Endothelial cell of umbilical vein (primary cell): ENCODE data around the gene PLCXD1. TPM values are rescaled to one million over a fixed set of nuclear protein-coding genes. Genes with fewer than 3 reads are reported as not detected.

Experiments
- BruUV-seq: library from RNA; stranded (reverse); fragments of 400-500 nt; replicated peaks from 2 replicates; lab custom pipeline; 2021; lab: Mats Ljungman, UMichigan
- CTCF ChIA-PET: fragments of 300-600, 350-600 bp; sonication (Branson Sonifier 250); formaldehyde crosslinking; loops from one replicate; lab custom pipeline; 2021; ENCODE audit warnings: antibody characterized with exemption, inconsistent platforms; lab: Charles Lee
- POLR2A ChIA-PET: fragments of 300-600, 350-600 bp; sonication (Branson Sonifier 250); formaldehyde crosslinking; loops from one replicate; lab custom pipeline; 2021; ENCODE audit warnings: antibody characterized with exemption, inconsistent platforms; lab: Charles Lee
- DNase-seq: peaks from one replicate; pipeline ENCODE4 v3.0.0-alpha.2; 2011; ENCODE audit warnings: low read depth, low spot score
- FAIRE-seq: peaks from 2 replicates; lab custom pipeline; 2011; peaks lifted over from hg19 to GRCh38; lab: Jason Lieb, UNC
- H2AFZ ChIP-seq: 2 replicates; pipeline ENCODE4 v1.6.0; 2012; ENCODE audit warnings: low read depth, low read length, control low read depth, inconsistent platforms
- H3K27ac ChIP-seq: 2 replicates; pipeline ENCODE4 v1.5.1; 2011; ENCODE audit warnings: low read depth, mild to moderate bottlenecking, control low read depth, low read length, moderate library complexity; ENCODE audit not compliant: insufficient read depth
- H3K27me3 ChIP-seq, 2 experiments: 2 replicates each; pipeline versions ENCODE4 v1.6.0 to v1.6.1; 2011; ENCODE audit warnings: low read length in 2 of 2, mixed read lengths in 1 of 2; ENCODE audit not compliant: control insufficient read depth in 2 of 2, insufficient read depth in 2 of 2
- H3K36me3 ChIP-seq, 2 experiments: 2 replicates in 1 of 2; 3 replicates in 1 of 2; pipeline ENCODE4 v1.5.1; 2011; ENCODE audit warnings: low read length in 2 of 2, mild to moderate bottlenecking in 1 of 2, moderate library complexity in 1 of 2; ENCODE audit not compliant: control insufficient read depth in 2 of 2, insufficient read depth in 2 of 2; ENCODE audit errors: extremely low read depth in 1 of 2
- H3K4me1 ChIP-seq: 3 replicates; pipeline ENCODE4 v1.5.1; 2011; ENCODE audit warnings: mild to moderate bottlenecking, low read length; ENCODE audit not compliant: control insufficient read depth, insufficient read depth; ENCODE audit errors: extremely low read depth
- H3K4me2 ChIP-seq: 2 replicates; pipeline ENCODE4 v1.6.1; 2011; ENCODE audit warnings: low read length, control low read depth, mixed read lengths; ENCODE audit not compliant: insufficient read depth
- H3K4me3 ChIP-seq, 3 experiments: fragments of 200-600 bp in 1 of 3; sonication (generic), shearing (Covaris generic) in 1 of 3; replicated peaks in 1 of 3; 2 replicates each; pipeline ENCODE4 v1.5.1; 2011 to 2016; ENCODE audit warnings: control low read depth in 3 of 3, low read length in 3 of 3, mild to moderate bottlenecking in 2 of 3, inconsistent platforms in 1 of 3, low read depth in 1 of 3, moderate library complexity in 1 of 3; ENCODE audit not compliant: insufficient read depth in 1 of 3
- H3K79me2 ChIP-seq: 2 replicates; pipeline ENCODE4 v1.6.0; 2012; ENCODE audit warnings: low read length, inconsistent platforms; ENCODE audit not compliant: control insufficient read depth, insufficient read depth
- H3K9ac ChIP-seq: replicated peaks from 2 replicates; pipeline ENCODE3; 2011; ENCODE audit warnings: low read length, control low read depth; ENCODE audit not compliant: insufficient read depth; ENCODE audit errors: extremely low read depth
- H3K9me1 ChIP-seq: replicated peaks from 3 replicates; pipeline ENCODE4 v1.6.0; 2011; ENCODE audit warnings: mild to moderate bottlenecking, low read length; ENCODE audit not compliant: control insufficient read depth, insufficient read depth; ENCODE audit errors: extremely low read depth
- H3K9me3 ChIP-seq: replicated peaks from 2 replicates; pipeline ENCODE4 v1.5.1; 2012; ENCODE audit warnings: low read length, inconsistent platforms; ENCODE audit not compliant: control insufficient read depth, insufficient read depth
- H4K20me1 ChIP-seq: replicated peaks from 2 replicates; pipeline ENCODE3; 2011; ENCODE audit warnings: mild to moderate bottlenecking, low read length; ENCODE audit not compliant: control insufficient read depth, insufficient read depth; ENCODE audit errors: extremely low read depth
- CTCF ChIP-seq, 2 donors: IDR thresholded peaks; 1 replicate in 1 of 2; 2 replicates in 1 of 2; pipeline ENCODE4 v1.5.1; 2011; ENCODE audit warnings: low read length in 2 of 2, mild to moderate bottlenecking in 2 of 2, moderate library complexity in 2 of 2, control low read depth in 1 of 2, inconsistent platforms in 1 of 2, low read depth in 1 of 2; ENCODE audit not compliant: insufficient read depth in 1 of 2; ENCODE audit errors: extremely low read depth in 1 of 2
- EZH2 ChIP-seq: IDR thresholded peaks from 2 replicates; pipeline ENCODE4 v1.6.1; 2012; ENCODE audit warnings: borderline replicate concordance, low read depth, mild to moderate bottlenecking, moderate library complexity, low read length, inconsistent platforms; ENCODE audit not compliant: severe bottlenecking
- FOS ChIP-seq: IDR thresholded peaks from 2 replicates; pipeline ENCODE4 v1.6.1; 2011; ENCODE audit warnings: mild to moderate bottlenecking, low read length, moderate library complexity, borderline replicate concordance; ENCODE audit not compliant: insufficient read depth
- GATA2 ChIP-seq: IDR thresholded peaks from 2 replicates; pipeline ENCODE4 v1.7.0; 2011; ENCODE audit warnings: low read depth, mild to moderate bottlenecking, moderate library complexity, mixed read lengths, low read length; ENCODE audit not compliant: insufficient read length, insufficient read depth
- JUN ChIP-seq: IDR thresholded peaks from 2 replicates; pipeline ENCODE4 v1.6.1; 2011; ENCODE audit warnings: borderline replicate concordance, low read depth; ENCODE audit not compliant: insufficient read length, insufficient read depth
- MAX ChIP-seq: IDR thresholded peaks from 2 replicates; pipeline ENCODE4 v1.6.1; 2011; ENCODE audit not compliant: insufficient read depth, insufficient read length
- MYC ChIP-seq: IDR thresholded peaks from one replicate; pipeline ENCODE4 v1.6.1; 2011; ENCODE audit warnings: mild to moderate bottlenecking, low read depth, low read length
- POLR2A ChIP-seq: IDR thresholded peaks from 2 replicates; pipeline ENCODE4 v1.6.1; 2012; ENCODE audit warnings: low read depth, mild to moderate bottlenecking, control low read depth, low read length
- POLR2AphosphoS5 ChIP-seq: IDR thresholded peaks from 2 replicates; pipeline ENCODE4 v1.6.1; 2012; ENCODE audit warnings: low read depth, mild to moderate bottlenecking, control low read depth, low read length, moderate library complexity; ENCODE audit not compliant: insufficient read depth
- dilution Hi-C: fragments of 300-500 bp; cut with MboI; formaldehyde crosslinking; loops from one replicate; pipeline ENCODE4 v1.15.0; 2019; ENCODE audit warnings: low sequenced_read_pairs; ENCODE audit not compliant: extremely low pct_ligation_motif_present
- intact Hi-C: fragments of 100-400 bp; cut with micrococcal nuclease; formaldehyde crosslinking; loops from one replicate; pipeline ENCODE4 v1.10.0; 2022
- polyA plus RNA-seq, 4 experiments: library from polyadenylated mRNA; depleted of rRNA in 3 of 4; stranded (reverse) in 3 of 4; unstranded in 1 of 4; fragments of >200 nt; gene quantifications; 2 replicates each; pipeline versions ENCODE4 v1.2.1 to v1.2.3, GENCODE V29; 2011 to 2012; ENCODE audit warnings: missing spikeins in 1 of 4
- total RNA-seq: library from RNA; stranded (reverse); gene quantifications from 2 replicates; pipeline ENCODE4 v1.2.3, GENCODE V29; 2021

PLCXD1 gene
- total and polyA plus RNA-seq, 2 donors (not counting 3 experiments of a cell fraction or from before 2014, with no cell fraction given): 11.7 to 16.8 TPM

GRCh38 chrX:314049-314448 is 32.9 kb downstream of the PLCXD1 start:
- FAIRE-seq (no peak), DNase-seq (no peak)
- Histone ChIP-seq H3K27ac (no peak overlapping the region), H3K4me2 (no peak overlapping the region), H3K9me3 (no peaks in the 10 kb centered on the region), H3K9ac (no peak overlapping the region), H4K20me1 (no peaks in the 10 kb centered on the region), H3K9me1 (no peaks in the 10 kb centered on the region), H3K36me3 (peaks cover 7 to 15% of the 10 kb centered on the region in 2 experiments), H3K4me1 (no peaks in the 10 kb centered on the region), H3K79me2 (peaks cover 12% of the 10 kb centered on the region), H3K27me3 (no peaks in the 10 kb centered on the region), H3K4me3 (no peak overlapping the region), H2AFZ (no peak overlapping the region)
- dilution Hi-C loops: no loop called here
- ChIA-PET POLR2A (no interaction called here), CTCF (no interaction called here)
- TF ChIP-seq POLR2A: no peak
- no peak for TF ChIP-seq FOS
- TF ChIP-seq CTCF (IDR thresholded peaks at IDR 0.05; ENCODE audit: extremely low read depth in 1 of 2, insufficient read depth in 1 of 2, low read depth in 1 of 2, low read length in 2 of 2): no peak
- no peak for TF ChIP-seq GATA2
- TF ChIP-seq MYC: no peak
- TF ChIP-seq MAX: no peak
- no peak for TF ChIP-seq POLR2AphosphoS5
- no peak for TF ChIP-seq EZH2
- no peak for TF ChIP-seq JUN
- no TSS peak for BruUV-seq
- intact Hi-C loops: no loop called here
